Stimulated activated CD4-positive, alpha-beta T cell treated with anti-CD3 and anti-CD28 coated beads, TNF-alpha, amount 100 ng/mL, for 4 hours (primary cell): ENCODE measurements around the gene ZBTB34.

Experiments used
- DNase-seq, 3 experiments: peaks; one replicate each; pipeline ENCODE4 v3.0.0-alpha.2; 2020; ENCODE audit warnings: low read depth in 3 of 3

ZBTB34 gene

GRCh38 chr9:126842977-126843799, 17.3 kb upstream of the ZBTB34 start:
- DNase-seq: no peak

GRCh38 chr9:126844085-126844484, 16.4 kb upstream of the ZBTB34 start:
- DNase-seq: no peak

- no peak for DNase-seq
Measured at GRCh38 chr9:126847051-126847450, 13.4 kb upstream of the ZBTB34 start.

- DNase-seq: no peak
Measured at GRCh38 chr9:126849591-126850225, 10.7 kb upstream of the ZBTB34 start.

GRCh38 chr9:126851286-126851880, 9.1 kb upstream of the ZBTB34 start:
- no peak for DNase-seq

GRCh38 chr9:126852086-126852688, 8.3 kb upstream of the ZBTB34 start:
- no peak for DNase-seq

GRCh38 chr9:126853667-126854066, 6.8 kb upstream of the ZBTB34 start:
- no peak for DNase-seq

GRCh38 chr9:126854734-126855133, 5.7 kb upstream of the ZBTB34 start:
- no peak for DNase-seq

- no peak for DNase-seq
Measured at GRCh38 chr9:126856326-126856877, 4.0 kb upstream of the ZBTB34 start.

- no peak for DNase-seq
Measured at GRCh38 chr9:126857261-126857960, 3.0 kb upstream of the ZBTB34 start.

GRCh38 chr9:126859111-126859510, 1.3 kb upstream of the ZBTB34 start:
- DNase-seq: no peak

- no peak for DNase-seq
Measured at GRCh38 chr9:126860757-126861466, 473 bp downstream of the ZBTB34 start.

- DNase-seq: no peak
Measured at GRCh38 chr9:126861707-126862103, 1.3 kb downstream of the ZBTB34 start.

- no peak for DNase-seq
Measured at GRCh38 chr9:126862104-126862761, 1.8 kb downstream of the ZBTB34 start.

- no peak for DNase-seq
Measured at GRCh38 chr9:126864771-126865170, 4.3 kb downstream of the ZBTB34 start.

GRCh38 chr9:126869368-126869767, 8.9 kb downstream of the ZBTB34 start:
- DNase-seq: no peak

- no peak for DNase-seq
Measured at GRCh38 chr9:126872516-126872915, 12.1 kb downstream of the ZBTB34 start.

- no peak for DNase-seq
Measured at GRCh38 chr9:126874546-126875314, 14.3 kb downstream of the ZBTB34 start.

- DNase-seq: no peak
Measured at GRCh38 chr9:126875756-126876510, 15.5 kb downstream of the ZBTB34 start.
